ENCODE measurements around the gene PRRX1.

PRRX1 gene

DNA sequence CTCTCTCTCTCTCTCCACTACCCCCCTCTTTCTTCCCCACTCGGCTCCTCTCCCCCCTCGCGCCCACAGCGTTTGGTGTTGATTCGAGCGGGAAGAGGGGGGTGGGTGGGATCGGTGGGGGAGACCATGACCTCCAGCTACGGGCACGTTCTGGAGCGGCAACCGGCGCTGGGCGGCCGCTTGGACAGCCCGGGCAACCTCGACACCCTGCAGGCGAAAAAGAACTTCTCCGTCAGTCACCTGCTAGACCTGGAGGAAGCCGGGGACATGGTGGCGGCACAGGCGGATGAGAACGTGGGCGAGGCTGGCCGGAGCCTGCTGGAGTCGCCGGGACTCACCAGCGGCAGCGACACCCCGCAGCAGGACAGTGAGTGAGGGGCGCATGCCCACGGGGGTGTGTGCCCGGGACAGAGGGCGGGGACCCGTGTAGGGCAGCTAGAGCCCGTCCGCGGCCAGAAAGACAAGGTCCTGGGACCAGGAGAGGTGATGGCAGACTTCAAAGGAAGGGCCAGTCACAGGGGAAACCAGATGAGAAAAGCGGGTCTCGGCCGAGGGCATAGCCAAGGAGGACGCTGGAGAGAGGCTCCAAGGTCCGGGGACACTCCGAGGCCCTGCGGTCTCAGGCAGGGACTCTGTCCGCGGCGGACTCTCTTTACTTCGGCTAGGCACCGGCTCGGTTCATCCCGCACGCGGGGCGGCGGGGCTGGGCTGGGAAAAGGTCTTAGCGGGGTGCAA, at the start of gene PRRX1:
PRRX1 (plus strand) TSS at position 39 of the 735 bp plus-strand sequence; CDS start at position 127, 88 bp downstream.
- DNase-seq = peak; percentile 21

DNA sequence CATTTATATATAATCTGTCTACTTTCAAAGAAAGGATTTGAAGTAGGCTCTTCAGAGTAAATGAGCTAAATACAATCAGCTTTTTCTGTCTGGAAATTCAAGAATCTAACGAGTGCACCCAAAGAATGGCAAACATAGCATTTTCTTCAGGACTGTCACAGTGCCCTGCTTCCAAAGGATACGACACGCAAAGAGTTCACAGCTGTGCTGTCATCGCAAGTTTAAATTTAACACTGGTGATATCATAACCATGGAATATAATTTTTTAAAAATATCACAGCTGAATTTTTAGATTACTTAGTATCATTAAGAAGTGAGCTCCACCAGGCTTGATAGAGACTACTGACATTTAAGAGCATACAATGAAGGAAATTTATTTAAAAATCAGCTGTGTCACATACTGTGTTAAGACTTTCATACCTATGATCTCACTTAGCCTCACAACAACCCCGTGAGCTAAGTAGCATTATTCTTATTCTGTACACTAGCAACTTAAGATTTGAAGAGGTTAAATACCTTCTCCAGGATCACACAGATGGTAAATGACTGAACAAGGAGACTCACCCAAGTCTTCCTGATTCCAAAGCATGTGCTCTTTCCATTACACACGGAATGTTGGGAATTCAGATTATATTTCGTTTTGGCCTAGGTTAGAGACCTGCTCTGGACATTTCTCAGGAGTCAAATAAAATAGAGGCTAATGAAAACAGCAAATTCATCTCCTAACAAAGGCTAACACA, 46.2 kb upstream of the PRRX1 start:
- no peak for DNase-seq

DNA sequence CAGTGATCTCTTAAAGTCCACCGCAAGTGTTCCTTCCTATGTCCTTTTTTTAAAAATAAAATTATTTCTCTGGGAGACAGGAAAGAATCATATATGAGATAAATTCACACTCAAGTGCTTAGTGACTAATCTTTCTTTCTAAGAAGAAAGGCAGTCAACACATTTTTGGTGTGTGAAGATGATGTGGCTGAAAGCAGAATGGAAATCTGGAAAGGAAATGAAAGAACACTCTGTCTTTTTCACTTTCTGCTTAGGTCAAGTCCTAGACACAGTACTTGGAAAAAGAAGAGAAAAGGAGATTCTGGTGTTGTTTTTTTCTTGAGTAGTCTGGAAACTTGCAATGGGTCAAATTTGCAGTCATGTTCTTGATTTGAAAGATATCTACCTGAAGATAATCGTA, 45.5 kb upstream of the PRRX1 start:
- DNase-seq = no peak

DNA sequence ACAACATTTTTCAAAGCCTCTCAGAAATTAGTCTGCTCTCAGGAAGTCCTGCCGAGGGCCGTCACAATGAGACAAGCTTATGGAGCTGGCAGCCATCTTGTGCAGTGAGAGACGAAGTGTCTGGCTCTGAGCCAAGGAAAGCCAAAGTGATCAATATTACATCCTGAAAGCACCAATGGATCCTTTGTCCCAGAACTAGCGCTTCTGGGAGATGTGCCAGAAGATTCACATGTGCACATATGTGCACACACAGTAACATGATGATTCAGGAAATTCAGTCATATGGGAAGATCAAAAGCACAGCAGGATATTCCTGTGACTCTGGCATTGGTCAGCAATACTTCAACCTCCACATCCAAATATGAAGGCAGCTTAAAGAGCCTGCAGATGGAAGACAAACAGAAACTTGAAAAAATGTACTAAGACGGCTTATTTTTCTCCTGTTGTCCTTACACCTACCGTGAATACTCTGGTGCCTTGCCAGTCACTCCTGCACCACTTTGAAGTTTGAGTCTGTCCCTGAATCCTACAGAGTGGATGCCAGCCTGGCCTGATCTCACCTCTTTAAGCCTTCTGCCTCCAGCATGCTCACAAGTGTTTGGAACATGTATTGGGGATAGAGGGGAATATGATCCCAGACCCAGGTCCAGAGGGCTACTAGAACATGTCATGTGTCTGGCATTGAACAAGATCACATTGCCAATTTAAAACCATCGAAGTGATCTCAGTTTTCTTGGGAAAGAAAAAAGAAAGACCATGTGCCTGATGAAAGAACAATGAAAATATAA, 44.5 kb upstream of the PRRX1 start:
- DNase-seq = no peak

DNA sequence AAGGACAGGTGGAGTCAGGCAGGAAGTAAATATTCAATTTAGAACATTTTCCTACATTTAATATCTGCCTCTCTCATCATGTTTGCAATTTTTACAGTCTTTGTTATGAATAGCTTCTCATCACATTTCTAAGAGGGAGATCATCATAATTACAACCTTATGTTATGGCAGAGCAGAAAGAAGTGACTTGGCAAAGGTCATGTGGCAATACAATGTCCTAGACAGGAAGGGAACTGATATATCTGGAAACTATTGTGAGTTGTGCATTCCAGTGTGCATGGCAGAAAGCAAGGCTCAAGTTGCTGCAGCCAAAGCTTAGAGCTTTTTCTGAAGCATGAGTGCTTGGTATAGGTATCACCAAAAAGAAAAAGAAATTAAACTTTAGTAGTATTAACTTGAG, 43.8 kb upstream of the PRRX1 start:
- no peak for DNase-seq

DNA sequence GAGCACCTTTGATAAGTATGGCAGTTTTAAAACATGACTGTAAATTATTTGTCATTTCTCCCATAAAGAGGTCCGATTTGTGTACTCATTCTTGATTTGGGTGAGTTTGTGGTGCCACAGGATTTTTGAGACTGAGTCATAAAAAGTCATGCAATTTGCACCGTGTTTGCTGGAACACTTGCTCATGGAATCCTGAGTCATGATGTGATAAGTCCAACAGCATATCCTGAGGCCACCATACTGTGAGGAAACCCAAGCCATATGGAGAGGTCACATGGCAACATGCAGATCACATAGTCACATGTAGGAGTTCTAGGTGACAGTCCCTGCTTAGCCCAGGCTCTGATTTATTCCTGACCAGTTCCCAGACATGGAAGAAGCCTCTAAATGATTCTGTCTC, 40.8 kb upstream of the PRRX1 start:
- DNase-seq = no peak

DNA sequence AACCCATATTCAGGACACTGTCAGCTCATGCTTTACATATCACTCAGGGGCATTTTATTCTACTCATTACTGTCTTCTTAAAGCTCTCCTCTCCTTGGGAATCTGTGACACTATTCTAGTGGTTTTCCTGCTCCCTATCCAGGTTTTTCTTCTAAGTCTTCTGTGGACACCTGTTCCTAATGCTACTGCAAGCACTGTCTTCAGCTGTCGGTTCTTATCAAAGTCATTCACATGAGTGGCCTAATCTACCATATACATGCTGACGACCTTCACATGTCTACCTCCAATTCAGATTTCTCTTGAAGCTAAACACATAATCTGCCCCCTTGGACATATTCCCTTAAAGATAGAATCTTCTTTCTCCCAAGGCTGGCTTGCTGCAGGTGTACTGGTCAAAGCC, 39.8 kb upstream of the PRRX1 start:
- DNase-seq = no peak

DNA sequence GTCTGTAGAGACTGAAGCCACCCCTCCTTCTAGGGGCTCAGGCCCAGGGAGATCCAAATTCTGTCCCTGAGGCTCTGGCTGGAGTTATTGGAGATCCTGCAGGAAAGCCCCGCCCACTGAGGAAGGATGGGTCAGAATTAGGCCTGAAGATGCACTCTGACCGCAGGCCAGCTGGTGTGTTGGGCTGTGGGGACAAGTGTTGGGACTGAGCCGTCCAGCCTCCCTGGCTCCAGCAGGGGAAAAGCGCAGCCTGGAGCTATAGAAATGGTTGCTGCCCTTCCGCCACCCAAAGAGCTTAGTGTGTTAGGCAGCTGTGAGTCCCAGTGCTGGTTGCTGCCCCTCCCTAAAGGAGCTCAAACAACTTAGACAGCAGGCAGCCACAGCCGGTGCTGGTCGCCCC, 33.0 kb upstream of the PRRX1 start:
- DNase-seq = no peak

DNA sequence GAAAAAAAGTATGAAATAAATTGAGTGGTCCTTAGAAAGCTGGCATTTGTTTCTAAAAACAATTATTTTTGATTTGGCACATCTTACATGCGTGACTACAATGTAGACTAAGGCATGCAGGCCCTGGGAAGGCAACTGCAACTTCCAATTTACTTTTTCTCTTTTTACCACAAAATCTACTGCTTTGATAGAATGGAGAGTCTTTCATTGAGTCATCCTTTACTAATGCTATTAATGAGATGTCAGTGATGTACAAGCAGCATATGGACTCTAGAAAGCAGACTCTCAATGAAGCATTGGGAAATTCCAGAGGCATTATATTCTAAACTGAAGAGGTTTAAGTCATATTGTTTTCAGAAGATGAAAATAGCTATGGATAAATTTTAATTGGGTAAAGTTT, 29.6 kb upstream of the PRRX1 start:
- no peak for DNase-seq

DNA sequence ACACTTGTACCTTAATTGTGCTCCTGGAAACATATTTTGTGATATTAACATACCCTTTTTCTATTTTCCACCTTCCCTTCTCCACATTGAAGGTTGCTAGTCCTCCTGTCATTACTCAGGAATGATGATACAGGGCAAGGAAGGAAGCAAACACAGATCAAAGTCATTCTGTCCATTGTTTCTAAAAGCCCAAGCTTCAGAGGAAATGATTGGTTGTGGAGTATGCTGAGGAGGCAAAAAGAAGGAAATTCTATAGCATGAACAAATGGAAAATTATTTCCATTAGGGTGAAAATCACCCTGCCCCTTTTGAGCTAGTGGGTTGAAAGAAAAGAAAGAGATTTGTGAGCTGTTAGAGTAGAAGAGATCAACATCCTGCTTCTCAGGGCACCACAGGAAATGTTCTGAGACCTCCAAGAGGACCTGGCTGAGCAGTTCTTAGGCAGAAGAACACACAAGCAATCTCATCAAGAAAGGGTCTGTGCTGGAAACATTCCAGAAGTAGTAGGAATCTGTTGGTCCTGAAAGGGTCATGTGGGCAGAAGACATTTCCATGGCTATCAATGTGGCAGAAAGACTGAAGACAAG, 29.0 kb upstream of the PRRX1 start:
- DNase-seq = no peak

DNA sequence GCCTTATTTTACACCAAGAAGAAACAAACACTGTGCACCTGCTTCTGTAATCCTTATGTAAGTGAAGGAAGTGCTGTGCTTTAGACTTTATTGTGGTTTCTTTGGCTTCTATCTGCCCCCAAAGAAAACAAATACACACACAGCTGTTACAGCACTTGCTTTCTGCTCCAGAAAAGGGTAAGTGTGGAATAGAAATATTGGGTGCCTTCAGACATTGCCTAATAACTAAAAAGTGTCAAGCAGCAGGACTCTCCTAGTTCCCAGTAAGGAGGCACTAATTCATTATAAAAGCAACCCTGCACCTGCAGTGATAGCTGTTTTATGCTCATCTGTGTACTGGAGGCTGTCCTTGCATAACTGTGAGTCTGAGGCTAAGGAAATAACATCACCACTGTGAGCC, 23.4 kb upstream of the PRRX1 start:
- no peak for DNase-seq

DNA sequence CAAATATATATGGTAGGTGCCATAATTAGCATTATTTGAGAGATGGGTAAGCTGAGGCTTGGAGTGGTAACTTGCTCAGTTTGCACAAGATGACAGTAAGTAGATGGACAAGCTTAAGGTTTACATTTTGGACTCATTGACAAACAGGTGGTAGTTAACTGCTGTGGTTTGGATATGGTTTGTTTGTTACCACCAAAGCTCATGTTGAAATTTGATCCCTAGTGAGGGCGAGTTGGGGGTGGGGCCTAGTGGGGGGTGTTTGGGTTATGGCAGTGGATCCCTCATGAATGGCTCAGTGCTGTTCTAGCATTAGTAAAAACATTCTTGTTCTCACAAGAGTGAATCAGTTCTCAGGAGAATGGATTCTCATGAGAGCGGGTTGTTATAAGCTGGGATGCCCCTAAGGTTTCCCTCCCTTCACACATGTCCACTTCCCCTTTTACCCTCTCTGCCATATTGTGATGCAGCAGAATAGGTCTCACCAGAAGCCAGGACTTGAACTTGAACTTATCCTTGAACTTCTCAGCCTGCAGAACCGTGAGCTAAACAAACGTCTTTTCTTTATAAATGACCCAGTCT, 6.6 kb upstream of the PRRX1 start:
- no peak for DNase-seq

DNA sequence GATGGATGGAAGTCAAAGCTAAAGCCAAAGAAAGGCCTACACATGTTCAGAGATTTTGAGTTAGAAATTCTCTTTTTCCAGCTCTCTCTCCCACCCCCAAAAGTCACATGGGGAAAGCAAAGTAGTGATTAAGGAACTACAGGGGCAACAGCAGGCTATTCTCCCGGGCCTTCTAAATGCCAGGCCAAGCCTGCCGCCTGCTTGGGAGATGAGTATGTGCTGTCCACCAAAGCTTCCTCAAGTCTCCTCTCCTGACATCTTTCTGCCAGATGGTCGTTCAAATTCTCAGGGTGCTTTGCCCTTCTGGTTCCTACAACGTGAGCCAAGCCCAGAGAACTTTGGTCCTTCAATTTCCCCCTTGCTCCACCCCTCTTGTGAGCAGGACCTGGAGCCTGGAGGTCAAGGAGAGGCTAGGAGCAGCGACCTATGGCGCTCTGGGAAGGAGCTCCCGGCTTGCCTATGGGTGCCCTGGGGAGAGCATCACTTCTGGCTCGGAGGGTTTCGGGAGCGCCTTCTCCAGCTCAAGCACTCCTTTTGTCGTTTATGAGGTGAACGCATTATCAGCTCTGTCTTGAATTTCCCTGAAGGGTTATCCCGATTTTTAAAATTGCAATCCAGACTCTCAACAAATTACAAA, 4.4 kb upstream of the PRRX1 start:
- DNase-seq = no peak

DNA sequence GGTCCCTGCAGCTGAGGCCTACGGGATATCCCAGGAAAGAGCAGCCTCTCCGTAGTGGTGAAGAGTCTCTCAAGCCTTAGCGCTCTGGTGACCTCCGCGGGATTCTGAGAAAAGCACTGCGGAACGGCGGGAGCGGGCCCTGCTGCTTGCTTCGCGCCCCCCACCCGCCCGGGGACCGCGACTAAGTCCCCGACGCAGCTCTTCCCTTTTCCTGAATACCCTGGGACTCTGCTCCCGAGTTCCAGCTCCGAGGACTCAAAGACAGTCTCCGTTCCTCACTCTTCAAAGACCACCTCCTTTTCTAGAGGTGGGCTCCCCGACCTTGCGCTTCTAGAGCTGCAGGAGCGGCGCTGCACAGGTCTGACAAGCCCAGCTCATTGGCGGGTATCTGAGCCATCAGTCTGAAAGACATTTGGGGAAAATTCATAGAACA, 3.6 kb upstream of the PRRX1 start:
- DNase-seq = no peak

DNA sequence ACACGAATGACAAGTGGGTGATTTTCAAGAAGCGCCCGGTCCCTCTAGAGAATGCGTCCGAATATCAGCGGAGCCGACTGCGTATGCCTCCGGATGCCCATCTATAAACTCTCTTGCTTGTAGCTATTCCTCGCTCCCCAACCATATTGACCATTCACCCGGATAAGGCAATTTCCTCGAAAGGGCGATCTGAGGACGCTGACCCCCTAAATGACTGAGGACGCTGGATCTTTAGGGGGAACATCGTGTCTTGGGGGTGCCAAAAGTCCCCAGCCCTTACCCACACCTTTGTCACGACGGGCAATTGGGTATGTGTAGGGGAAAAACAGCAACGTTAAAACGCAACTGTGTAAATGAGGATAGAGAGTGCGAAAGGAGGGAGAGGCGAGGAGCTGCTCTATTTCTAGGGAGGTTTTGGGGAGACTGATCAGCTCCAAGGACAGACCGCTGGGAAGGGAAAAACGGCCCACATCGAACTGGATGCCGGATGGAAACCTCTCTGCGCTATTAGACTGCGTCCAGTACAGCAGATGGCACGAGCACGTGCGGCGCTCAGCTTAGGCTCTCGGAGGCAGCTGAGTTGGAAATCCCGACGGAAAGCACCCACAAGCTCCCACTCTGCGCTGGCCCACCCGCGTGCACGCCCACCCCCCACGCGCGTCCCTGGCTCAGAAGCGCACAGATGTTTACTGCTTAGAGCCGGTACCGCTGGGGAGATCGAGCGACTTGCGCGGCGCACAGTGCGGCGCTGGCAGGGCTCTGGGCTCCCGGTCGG, 2.9 kb upstream of the PRRX1 start:
- DNase-seq = no peak

DNA sequence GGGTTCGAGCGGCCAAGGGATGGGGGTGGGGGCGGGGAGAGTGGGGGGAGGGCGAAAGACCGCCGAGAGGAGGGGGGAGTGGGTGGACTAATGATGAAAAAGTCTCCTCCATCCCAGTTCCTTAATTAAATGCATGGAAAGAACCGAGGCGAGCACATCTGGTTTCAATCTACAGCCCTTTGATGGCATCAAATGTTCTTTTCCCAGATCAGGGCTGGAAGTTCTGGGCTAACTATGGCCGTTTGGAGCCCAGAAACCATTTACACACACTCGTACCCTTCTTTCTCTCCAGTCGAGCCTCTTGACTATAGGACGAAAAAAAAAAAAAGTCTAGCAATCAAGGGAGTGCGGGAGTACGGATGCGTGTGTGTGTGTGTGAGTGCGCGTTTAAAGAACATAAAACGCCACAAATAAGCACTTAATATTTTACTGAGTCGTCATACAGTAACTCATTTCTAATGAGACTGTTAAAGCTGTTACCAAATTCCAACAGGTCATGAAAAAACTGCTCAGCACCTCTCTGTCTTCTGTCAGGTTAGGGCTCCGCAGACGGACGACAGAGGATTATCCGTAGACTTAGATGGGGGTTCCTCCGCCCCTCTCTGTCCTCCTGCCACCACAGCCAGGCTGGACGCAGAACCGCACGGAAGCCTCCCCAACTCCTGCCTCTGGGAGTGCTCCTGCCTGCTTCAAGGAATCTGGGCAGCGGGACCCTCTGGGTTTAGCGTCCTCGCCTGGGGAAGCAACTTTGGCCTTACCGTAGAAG, 2.1 kb upstream of the PRRX1 start:
- DNase-seq = no peak

DNA sequence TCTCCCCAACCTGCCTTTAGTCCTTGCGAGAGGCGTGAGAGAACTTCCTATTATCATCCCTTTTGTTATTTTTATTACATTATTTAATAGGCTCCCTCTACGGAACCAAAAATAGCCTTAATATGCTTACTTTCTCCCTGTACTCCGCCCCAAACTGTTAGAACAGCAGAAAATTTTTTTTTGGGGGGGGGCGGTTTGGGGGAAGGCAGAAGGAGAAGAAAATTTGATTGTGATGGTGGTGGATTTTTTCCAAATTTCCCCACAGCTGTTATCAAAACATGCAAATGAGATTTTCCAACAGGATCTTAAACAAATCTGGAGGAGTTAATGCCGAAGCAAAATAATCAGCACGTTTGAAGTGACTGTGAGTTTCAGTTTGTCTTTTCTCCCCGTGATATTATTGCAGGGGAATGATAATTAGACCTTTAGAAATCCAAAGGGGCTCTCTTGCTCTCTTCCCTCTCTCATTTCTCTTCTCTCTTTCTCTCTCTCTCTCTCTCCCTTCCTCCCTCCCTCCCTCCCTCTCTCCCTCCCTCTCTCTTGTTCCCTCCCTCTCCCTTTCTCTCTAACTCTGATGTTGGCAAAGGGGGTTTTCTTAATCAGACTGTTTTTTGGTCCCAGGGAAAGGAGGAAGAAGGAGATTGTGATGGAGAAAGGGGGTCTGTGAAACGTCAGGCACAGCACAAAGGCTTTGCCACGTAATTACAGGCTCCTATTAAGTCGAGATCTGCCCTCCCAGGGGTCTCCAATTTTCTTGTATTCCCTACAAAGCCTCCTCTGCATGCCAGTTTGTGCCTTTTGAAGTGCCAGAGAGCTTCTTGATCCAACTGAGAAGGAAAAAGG, 1.1 kb upstream of the PRRX1 start:
- no peak for DNase-seq

DNA sequence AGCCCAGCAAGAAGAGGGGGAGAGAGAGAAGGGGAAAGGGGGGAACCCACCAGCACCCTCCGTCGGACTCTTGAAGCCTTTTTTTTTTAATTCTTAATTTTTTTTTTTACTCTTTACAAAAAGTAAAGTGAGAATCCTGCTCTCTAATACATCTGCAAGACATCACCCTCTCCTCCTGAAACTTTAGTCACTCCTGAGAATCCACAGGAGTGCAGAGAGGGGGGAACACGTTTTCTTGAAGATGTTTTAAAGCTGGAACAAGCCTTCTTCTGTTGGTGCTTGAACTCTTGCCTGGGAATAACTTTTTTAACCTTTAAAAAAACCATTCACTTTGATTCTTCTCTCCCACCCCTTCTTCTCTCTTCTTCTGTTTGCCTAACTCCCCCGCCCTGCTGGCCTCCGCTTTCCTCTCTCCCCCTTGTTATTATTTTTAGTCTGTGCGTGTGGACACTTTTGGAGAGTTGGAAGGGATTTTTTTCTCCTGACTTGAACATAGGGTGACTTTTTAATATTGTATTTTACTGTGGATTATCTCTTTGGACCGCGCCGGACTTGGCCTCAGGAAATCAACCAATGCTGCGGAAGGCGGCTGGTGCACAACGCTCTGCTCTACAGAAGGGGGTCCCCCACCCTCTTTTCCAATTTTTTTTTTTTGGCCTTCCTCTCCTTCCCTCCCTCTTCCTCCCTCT, 383 bp upstream of the PRRX1 start:
- DNase-seq = no peak

All from kidney glomerular epithelial cell (primary cell).